GM19467 (cell line): ENCODE results near the gene TRAF3.

Experiments
- ATAC-seq: cut with Tn5 transposase; IDR thresholded peaks from one replicate; pipeline ENCODE4 v1.9.1; 2021; ENCODE audit warnings: mild to moderate bottlenecking, moderate library complexity; ENCODE audit not compliant: unreplicated experiment

The TRAF3 gene

GRCh38 chr14:102905116-102906108 lies 128.2 kb downstream of the TRAF3 start:
- ATAC-seq: no peak

- no peak for ATAC-seq
Observed at GRCh38 chr14:102906616-102907302, 129.5 kb downstream of the TRAF3 start.

- no peak for ATAC-seq
Observed at GRCh38 chr14:102907303-102907844, 130.1 kb downstream of the TRAF3 start.

GRCh38 chr14:102907980-102908730 lies 130.9 kb downstream of the TRAF3 start:
- ATAC-seq: no peak

GRCh38 chr14:102908766-102909455 lies 131.7 kb downstream of the TRAF3 start:
- no peak for ATAC-seq

- no peak for ATAC-seq
Observed at GRCh38 chr14:102909462-102909861, 132.2 kb downstream of the TRAF3 start.

- ATAC-seq: no peak
Observed at GRCh38 chr14:102909911-102910310, 132.7 kb downstream of the TRAF3 start.

- no peak for ATAC-seq
Observed at GRCh38 chr14:102910442-102910841, 133.2 kb downstream of the TRAF3 start.

GRCh38 chr14:102911541-102911951 lies 134.3 kb downstream of the TRAF3 start:
- ATAC-seq: no peak

- ATAC-seq: no peak
Observed at GRCh38 chr14:102911991-102912761, 134.9 kb downstream of the TRAF3 start.

GRCh38 chr14:102913341-102914211 lies 136.3 kb downstream of the TRAF3 start:
- ATAC-seq: no peak

GRCh38 chr14:102914474-102915291 lies 137.4 kb downstream of the TRAF3 start:
- ATAC-seq: no peak

GRCh38 chr14:102915292-102916110 lies 138.3 kb downstream of the TRAF3 start:
- ATAC-seq: no peak

GRCh38 chr14:102916347-102917055 lies 139.3 kb downstream of the TRAF3 start:
- no peak for ATAC-seq

- no peak for ATAC-seq
Observed at GRCh38 chr14:102917056-102917385, 139.8 kb downstream of the TRAF3 start.

GRCh38 chr14:102917469-102918211 lies 140.4 kb downstream of the TRAF3 start:
- ATAC-seq: no peak
